ENCODE measurements around the gene SLC38A4. TPM values are rescaled to one million over a fixed set of nuclear protein-coding genes. Genes with fewer than 3 reads are reported as not detected.

Gene SLC38A4
- total RNA-seq, 1 experiment from 2014 or later = 0.96 TPM

DNA sequence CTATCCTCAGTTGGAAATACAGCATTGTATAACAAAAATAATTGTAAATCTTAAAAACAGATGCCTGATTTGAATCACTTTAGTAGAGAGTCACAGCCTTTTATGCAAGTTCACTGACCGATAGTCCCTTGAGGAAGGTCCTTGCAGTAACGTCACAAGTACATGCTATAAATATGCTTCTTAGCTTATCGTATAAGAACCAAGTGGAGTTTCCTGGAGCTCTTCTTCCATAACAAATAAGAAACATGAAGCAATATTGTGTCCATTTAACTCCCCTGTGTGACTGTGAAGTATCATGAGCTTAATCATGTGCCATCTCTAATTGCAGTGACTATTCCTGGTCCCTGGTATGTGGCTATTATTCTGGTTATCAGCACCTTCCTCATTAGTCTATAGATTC lies 107.9 kb downstream of the SLC38A4 start:
- Mint-ChIP-seq H3K36me3 (ENCODE audit: insufficient read depth in 1 of 3, low read depth in 3 of 3) (no peaks in the 10 kb centered on the region), H3K9me3 (peaks cover 3 to 8% of the 10 kb centered on the region in 2 experiments; a peak in 4 of 5 replicates), H3K27me3 (ENCODE audit: low read depth) (no peaks in the 10 kb centered on the region; the same call in 1 of the 2 replicates), H3K4me3 (no peak overlapping the region), H3K27ac (no peak overlapping the region), H3K4me1 (no peaks in the 10 kb centered on the region)
- H3K56ac ChIP-seq (ENCODE audit: insufficient read length, low read depth, low read length) = no peak overlapping the region
- H4K20me1 ChIP-seq (ENCODE audit: control insufficient read depth, insufficient read depth, insufficient read length) = no peaks in the 10 kb centered on the region
- no peak overlapping the region for H2BK5ac ChIP-seq (ENCODE audit: insufficient read length, low read length)
- no peaks in the 10 kb centered on the region for H3K23me2 ChIP-seq (ENCODE audit: insufficient read length, low read depth, low read length, poor library complexity, severe bottlenecking)
- no peak overlapping the region for H3K23ac ChIP-seq (ENCODE audit: insufficient read length, low read depth, low read length)
- no peak overlapping the region for H4K91ac ChIP-seq (ENCODE audit: insufficient read length, low read depth, low read length)
- no peak overlapping the region for H3K18ac ChIP-seq (ENCODE audit: insufficient read length, low read depth, low read length)
- H3K27ac ChIP-seq (ENCODE audit: insufficient read length, low read depth, low read length) = no peak overlapping the region
- H3K4me2 ChIP-seq (ENCODE audit: insufficient read depth, insufficient read length, low read length) = no peak overlapping the region
- TF ChIP-seq, protein P1, sequence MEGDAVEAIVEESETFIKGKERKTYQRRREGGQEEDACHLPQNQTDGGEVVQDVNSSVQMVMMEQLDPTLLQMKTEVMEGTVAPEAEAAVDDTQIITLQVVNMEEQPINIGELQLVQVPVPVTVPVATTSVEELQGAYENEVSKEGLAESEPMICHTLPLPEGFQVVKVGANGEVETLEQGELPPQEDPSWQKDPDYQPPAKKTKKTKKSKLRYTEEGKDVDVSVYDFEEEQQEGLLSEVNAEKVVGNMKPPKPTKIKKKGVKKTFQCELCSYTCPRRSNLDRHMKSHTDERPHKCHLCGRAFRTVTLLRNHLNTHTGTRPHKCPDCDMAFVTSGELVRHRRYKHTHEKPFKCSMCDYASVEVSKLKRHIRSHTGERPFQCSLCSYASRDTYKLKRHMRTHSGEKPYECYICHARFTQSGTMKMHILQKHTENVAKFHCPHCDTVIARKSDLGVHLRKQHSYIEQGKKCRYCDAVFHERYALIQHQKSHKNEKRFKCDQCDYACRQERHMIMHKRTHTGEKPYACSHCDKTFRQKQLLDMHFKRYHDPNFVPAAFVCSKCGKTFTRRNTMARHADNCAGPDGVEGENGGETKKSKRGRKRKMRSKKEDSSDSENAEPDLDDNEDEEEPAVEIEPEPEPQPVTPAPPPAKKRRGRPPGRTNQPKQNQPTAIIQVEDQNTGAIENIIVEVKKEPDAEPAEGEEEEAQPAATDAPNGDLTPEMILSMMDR (conservative IDR thresholded peaks at IDR 0.05) = no peak
- no peaks in the 10 kb centered on the region for H3K4me1 ChIP-seq (ENCODE audit: insufficient read depth, low read length)
- no peak overlapping the region for H3K9ac ChIP-seq (ENCODE audit: extremely low read depth, insufficient read length, low read length)
- no peak overlapping the region for H3K4ac ChIP-seq (ENCODE audit: low read depth, low read length)
- H2AK5ac ChIP-seq (ENCODE audit: insufficient read length, low read length) = no peak overlapping the region
- no peaks in the 10 kb centered on the region for H3K27me3 ChIP-seq (ENCODE audit: insufficient read depth, low read length)
- DNase-seq = no peak
- no peak overlapping the region for H2BK20ac ChIP-seq (ENCODE audit: low read depth, low read length, poor library complexity, severe bottlenecking)
- H4K5ac ChIP-seq (ENCODE audit: insufficient read length, low read depth, low read length) = no peak overlapping the region
- H2AFZ ChIP-seq (ENCODE audit: low read length) = no peak overlapping the region
- no peak overlapping the region for H2BK12ac ChIP-seq (ENCODE audit: insufficient read length, low read depth, low read length)
- no peak overlapping the region for H2BK15ac ChIP-seq (ENCODE audit: low read depth, low read length)
- no peak overlapping the region for H2BK120ac ChIP-seq (ENCODE audit: low read depth, low read length, poor library complexity, severe bottlenecking)
- H3T11ph ChIP-seq (ENCODE audit: low read length) = no peak overlapping the region
- H3K9me3 ChIP-seq (ENCODE audit: control insufficient read depth, low read depth, low read length) = no peaks in the 10 kb centered on the region
- no peaks in the 10 kb centered on the region for H3K79me1 ChIP-seq (ENCODE audit: insufficient read depth, low read depth, low read length, poor library complexity, severe bottlenecking)
- no CpG with 5 or more reads among the region's 3 CpGs for WGBS (ENCODE audit: extremely low coverage, insufficient read length, low lambda C conversion rate)
- H3K14ac ChIP-seq (ENCODE audit: insufficient read depth, low read length) = no peak overlapping the region
- no peak overlapping the region for H4K8ac ChIP-seq (replicated peaks; ENCODE audit: insufficient read length, low read depth, low read length)
- no peaks in the 10 kb centered on the region for H3K79me2 ChIP-seq (ENCODE audit: insufficient read depth, low read length)
